HepG2 (cell line): ENCODE data around the gene HOXA11. TPM values are rescaled to one million over a fixed set of nuclear protein-coding genes. Genes with fewer than 3 reads are reported as not detected.

ENCODE experiments used
- ATAC-seq: fragments of 200-7000 bp; cut with Tn5 transposase; 3 replicates; pipeline ENCODE4 v1.9.1; 2020; ENCODE audit warnings: mild to moderate bottlenecking, moderate library complexity
- BruUV-seq: library from RNA; stranded (reverse); fragments of 400-500 nt; replicated peaks from 2 replicates; lab custom pipeline; 2021; lab: Mats Ljungman, UMichigan
- CTCF ChIA-PET: fragments of 300-600 bp; formaldehyde crosslinking; extraction: SDS; loops from one replicate; lab custom pipeline; 2021; ENCODE audit warnings: low total read pairs, inconsistent platforms, low intra/inter-chr PET ratio; lab: Yijun Ruan, JAX
- POLR2A ChIA-PET: fragments of 350-600 bp; sonication (Branson Sonifier 250); formaldehyde crosslinking; loops from one replicate; lab custom pipeline; 2020; ENCODE audit warnings: antibody characterized with exemption, inconsistent platforms; lab: Yijun Ruan, JAX
- DNase-seq: peaks from one replicate; pipeline ENCODE4 v3.0.0-alpha.2; 2015; ENCODE audit warnings: low spot score
- FAIRE-seq: peaks from 3 replicates; lab custom pipeline; 2011; peaks lifted over from hg19 to GRCh38; lab: Jason Lieb, UNC
- H2AFZ ChIP-seq: one replicate; pipeline ENCODE4 v1.6.1; 2011; ENCODE audit warnings: low read length, inconsistent platforms
- H3K27ac ChIP-seq: fragments of 300-600 bp; 3 replicates; pipeline ENCODE4 v1.8.0; 2011; ENCODE audit warnings: mixed run types, mild to moderate bottlenecking, mixed read lengths, low read length, inconsistent platforms; ENCODE audit not compliant: insufficient read depth; ENCODE audit errors: extremely low read length
- H3K27me3 ChIP-seq, 2 experiments: fragments of 200-600 bp in 1 of 2; 2 replicates in 1 of 2; 3 replicates in 1 of 2; pipeline versions ENCODE4 v1.6.0 to v1.8.0; 2011; ENCODE audit warnings: low read length in 2 of 2, mild to moderate bottlenecking in 2 of 2, moderate library complexity in 2 of 2, inconsistent platforms in 1 of 2; ENCODE audit not compliant: insufficient read depth in 2 of 2, control insufficient read depth in 1 of 2
- H3K36me3 ChIP-seq, 2 experiments: fragments of 200-600 bp in 1 of 2; replicated peaks in 1 of 2; 2 replicates in 1 of 2; 3 replicates in 1 of 2; pipeline versions ENCODE4 v1.5.1 to v1.8.0; 2011; ENCODE audit warnings: low read length in 2 of 2, inconsistent platforms in 1 of 2; ENCODE audit not compliant: insufficient read depth in 2 of 2, control insufficient read depth in 1 of 2
- H3K4me1 ChIP-seq: 2 replicates; pipeline ENCODE4 v1.5.1; 2012; ENCODE audit warnings: low read length, inconsistent platforms; ENCODE audit not compliant: insufficient read depth
- H3K4me2 ChIP-seq: 2 replicates; pipeline ENCODE4 v1.6.0; 2011; ENCODE audit warnings: low read depth, low read length, inconsistent platforms
- H3K4me3 ChIP-seq, 3 experiments: fragments of 200-600 bp in 1 of 3; sonication (generic), shearing (Covaris generic) in 1 of 3; replicated peaks in 1 of 3; 2 replicates each; pipeline ENCODE4 v1.5.1; 2011 to 2016; ENCODE audit warnings: low read length in 3 of 3, inconsistent platforms in 2 of 3, low read depth in 2 of 3, mild to moderate bottlenecking in 2 of 3, control low read depth in 1 of 3, mixed read lengths in 1 of 3; ENCODE audit not compliant: insufficient read depth in 1 of 3
- H3K79me2 ChIP-seq: one replicate; pipeline ENCODE4 v1.6.1; 2011; ENCODE audit warnings: low read length, inconsistent platforms; ENCODE audit not compliant: insufficient read depth
- H3K9ac ChIP-seq: 2 replicates; pipeline ENCODE4 v1.6.0; 2011; ENCODE audit warnings: mild to moderate bottlenecking, low read depth, low read length, inconsistent platforms; ENCODE audit not compliant: insufficient read depth
- H3K9me3 ChIP-seq: 2 replicates; pipeline ENCODE4 v1.5.1; 2012; ENCODE audit warnings: mild to moderate bottlenecking, low read length
- H4K20me1 ChIP-seq: 2 replicates; pipeline ENCODE4 v1.6.0; 2011; ENCODE audit warnings: inconsistent platforms, mild to moderate bottlenecking, low read length, moderate library complexity; ENCODE audit not compliant: insufficient read depth
- ESRRA ChIP-seq: sonication (generic); formaldehyde crosslinking; IDR thresholded peaks from 2 replicates; pipeline ENCODE4 v1.5.1; 2020; ENCODE audit warnings: mild to moderate bottlenecking, low read depth, missing genetic modification reagents
- FOXK2 ChIP-seq: fragments of 450-650 bp; IDR thresholded peaks from 2 replicates; pipeline ENCODE4 v1.6.1; 2016
- SAFB2 ChIP-seq: sonication (generic); formaldehyde crosslinking; IDR thresholded peaks from 2 replicates; pipeline ENCODE4 v1.5.1; 2020; ENCODE audit warnings: missing genetic modification reagents, low read depth, mild to moderate bottlenecking, borderline replicate concordance
- SNAI1 ChIP-seq: sonication (generic); formaldehyde crosslinking; IDR thresholded peaks from 2 replicates; pipeline ENCODE4 v1.5.0; 2020; ENCODE audit warnings: mild to moderate bottlenecking, missing genetic modification reagents, borderline replicate concordance
- SP1 ChIP-seq, 2 experiments: fragments of 450-650 bp in 1 of 2; sonication (generic) in 1 of 2; formaldehyde crosslinking in 1 of 2; IDR thresholded peaks; 2 replicates each; pipeline versions ENCODE4 v1.4.0 to v1.6.1; 2016 to 2020; ENCODE audit warnings: missing genetic modification reagents in 1 of 2
- ZNF276 ChIP-seq: sonication (generic); formaldehyde crosslinking; IDR thresholded peaks from 2 replicates; pipeline ENCODE4 v1.4.0; 2020; ENCODE audit warnings: mild to moderate bottlenecking, low read depth, missing genetic modification reagents
- ZNF354B ChIP-seq: sonication (generic); formaldehyde crosslinking; IDR thresholded peaks from 2 replicates; pipeline ENCODE4 v1.8.0; 2022; ENCODE audit warnings: mild to moderate bottlenecking, missing genetic modification reagents
- ZNF550 ChIP-seq: sonication (generic); formaldehyde crosslinking; IDR thresholded peaks from 2 replicates; pipeline ENCODE4 v1.4.0; 2020; ENCODE audit warnings: mild to moderate bottlenecking, missing genetic modification reagents, borderline replicate concordance
- ZNF629 ChIP-seq: sonication (generic); formaldehyde crosslinking; conservative IDR thresholded peaks from 2 replicates; pipeline ENCODE4 v1.5.0; 2020; ENCODE audit warnings: missing genetic modification reagents
- WGBS: methylation state at CpG from one replicate; pipeline ENCODE4 v1.1.6; 2017; ENCODE audit warnings: low lambda C conversion rate; 5-methylcytosine and 5-hydroxymethylcytosine counted together
- in situ Hi-C: cut with HindIII; loops from 2 replicates; pipeline ENCODE4 v1.10.0; 2017; ENCODE audit warnings: low pct_unique_long_range_greater_than_20kb; ENCODE audit not compliant: extremely low pct_ligation_motif_present
- intact Hi-C: fragments of 100-400 bp; cut with micrococcal nuclease; formaldehyde crosslinking; loops from one replicate; pipeline ENCODE4 v1.10.0; 2022; ENCODE audit not compliant: unreplicated experiment
- polyA plus RNA-seq, 8 experiments: library from polyadenylated mRNA; depleted of rRNA in 3 of 8; stranded (reverse) in 7 of 8; unstranded in 1 of 8; fragments of >200 nt; fragmentation: Illumina TruSeq in 4 of 8; extraction: Trizol in 4 of 8; gene quantifications; 2 replicates each; pipeline versions ENCODE4 v1.2.1 to v1.2.3, GENCODE V29; 2011 to 2016; ENCODE audit warnings: low read depth in 4 of 8, missing spikeins in 1 of 8, mixed read lengths in 1 of 8; ENCODE audit not compliant: insufficient read depth in 1 of 8
- total RNA-seq, 5 experiments: library from RNA; depleted of rRNA; stranded (reverse); fragments of >200 nt; fragmentation: Illumina TruSeq; extraction: Trizol; gene quantifications; 2 replicates each; pipeline ENCODE4 v1.2.3, GENCODE V29; 2016; ENCODE audit warnings: low read depth in 1 of 5

The HOXA11 gene
- total and polyA plus RNA-seq, 2 of the 13 experiments (the other 11 are each of a cell fraction or from before 2014, with no cell fraction given) = not detected

- TF ChIP-seq FOXK2 (no peak), SNAI1 (CRISPR knock-in tag) (no peak), ZNF354B (CRISPR knock-in tag) (no peak), SP1 (IDR thresholded peaks at IDR 0.05) (no peak), SP1 (CRISPR knock-in tag; IDR thresholded peaks at IDR 0.05) (no peak), SAFB2 (CRISPR knock-in tag) (no peak)
Measured at GRCh38 chr7:27203365-27203953, 18.4 kb upstream of the HOXA11 start (continued).

- intact Hi-C loops (no loop called here), in situ Hi-C loops (loop anchor here (5.0 to 10.0 kb wide), 3 partner anchors 372 to 820 kb away; no protein-coding TSS in a partner anchor)
- no peak for ATAC-seq
- Histone ChIP-seq H2AFZ (no peak overlapping the region), H3K9ac (no peak overlapping the region), H3K4me1 (peaks cover 30% of the 10 kb centered on the region), H3K27me3 (peaks cover 17 to 83% of the 10 kb centered on the region in 2 experiments), H3K4me3 (no peak overlapping the region), H3K4me2 (no peak overlapping the region), H3K9me3 (no peaks in the 10 kb centered on the region), H4K20me1 (peaks cover 3% of the 10 kb centered on the region; the same call in 1 of the 2 replicates), H3K79me2 (no peaks in the 10 kb centered on the region), H3K36me3 (no peaks in the 10 kb centered on the region), H3K27ac (no peak overlapping the region)
- POLR2A ChIA-PET = no interaction called here
- whole genome bisulfite sequencing = 25% methylated on average over 3 of the region's 3 CpGs
- DNase-seq = no peak
- TF ChIP-seq ZNF550 (CRISPR knock-in tag) = no peak
- TF ChIP-seq ZNF276 (CRISPR knock-in tag) = no peak
- no peak for TF ChIP-seq ZNF629 (CRISPR knock-in tag)
- no peak for TF ChIP-seq ESRRA (CRISPR knock-in tag)
- no TSS peak for BruUV-seq
- no peak for FAIRE-seq
- CTCF ChIA-PET = no interaction called here
Measured at GRCh38 chr7:27202862-27203134, 17.8 kb upstream of the HOXA11 start.
